Kidney (tissue), 14 donors: Measurements from ENCODE around the gene RELCH. TPM values are rescaled to one million over a fixed set of nuclear protein-coding genes. Genes with fewer than 3 reads are reported as not detected.

Experiments
- DNase-seq, 5 donors: peaks; one replicate each; pipeline ENCODE4 v3.0.0-alpha.2; 2013 to 2020
- FAIRE-seq: peaks from 2 replicates; lab custom pipeline; 2012; peaks lifted over from hg19 to GRCh38; lab: Jason Lieb, UNC
- H3K27ac ChIP-seq, 2 donors: one replicate each; pipeline ENCODE4 v1.7.0; 2013; ENCODE audit warnings: low read depth in 2 of 2, low read length in 2 of 2, inconsistent platforms in 1 of 2
- H3K27me3 ChIP-seq: one replicate; pipeline ENCODE4 v1.7.1; 2013; ENCODE audit warnings: low read length, inconsistent platforms; ENCODE audit not compliant: control insufficient read depth, insufficient read depth
- H3K36me3 ChIP-seq, 3 donors: one replicate each; pipeline versions ENCODE4 v1.7.0 to v1.7.1; 2013; ENCODE audit warnings: low read length in 3 of 3, control low read depth in 1 of 3, inconsistent platforms in 1 of 3; ENCODE audit not compliant: insufficient read depth in 3 of 3, control insufficient read depth in 2 of 3
- H3K4me1 ChIP-seq, 3 donors: one replicate each; pipeline versions ENCODE4 v1.7.0 to v1.7.1; 2013; ENCODE audit warnings: low read length in 3 of 3, inconsistent platforms in 1 of 3, low read depth in 1 of 3; ENCODE audit not compliant: control insufficient read depth in 2 of 3, insufficient read depth in 2 of 3
- H3K4me3 ChIP-seq, 3 donors: one replicate each; pipeline versions ENCODE4 v1.7.0 to v1.8.1; 2013; ENCODE audit warnings: low read length in 3 of 3, control low read depth in 1 of 3, inconsistent platforms in 1 of 3
- H3K9ac ChIP-seq, 3 donors: one replicate each; pipeline versions ENCODE4 v1.7.0 to v1.7.1; 2013; ENCODE audit warnings: low read length in 3 of 3, control low read depth in 1 of 3, inconsistent platforms in 1 of 3
- H3K9me3 ChIP-seq, 3 donors: one replicate each; pipeline versions ENCODE4 v1.7.0 to v1.7.1; 2013; ENCODE audit warnings: low read length in 3 of 3, control low read depth in 1 of 3, inconsistent platforms in 1 of 3; ENCODE audit not compliant: control insufficient read depth in 2 of 3, insufficient read depth in 1 of 3
- CTCF ChIP-seq: IDR thresholded peaks from 3 replicates; pipeline ENCODE4 v1.5.1; 2012; ENCODE audit warnings: mild to moderate bottlenecking, moderate library complexity, borderline replicate concordance; ENCODE audit not compliant: insufficient read depth; ENCODE audit errors: extremely low read depth
- intact Hi-C: fragments of 100-400 bp; cut with DNase I; formaldehyde crosslinking; loops from one replicate; pipeline ENCODE4 v1.11.1; 2022
- polyA plus RNA-seq: library from polyadenylated mRNA; stranded (reverse); fragments of 350-450 nt; fragmentation: Illumina TruSeq; extraction: RNeasy Lipid Tissue Mini Kit (QIAGEN cat#74804); gene quantifications from one replicate; pipeline ENCODE4 v1.2.3, GENCODE V29; 2014; ENCODE audit warnings: low read depth, low replicate concordance; ENCODE audit not compliant: insufficient read depth
- total RNA-seq: library from RNA; stranded (reverse); fragmentation: NEBNext Ultra II Directional; extraction: Animal tissue kit (Norgen Biotek cat#: 25700); gene quantifications from one replicate; pipeline ENCODE4 v1.2.1, GENCODE V29; 2021
- donor health status: control.
- donor health status: control.
- donor health status: control.
- donor health status: control.
- donor health status: control.
- donor health status: DM: yes; HTN: yes; CAD: no.
- donor health status: Normal renal cell carcinoma (clear cell type).

The RELCH gene
- total and polyA plus RNA-seq, 2 donors from 2014 or later, result 9.0 to 39.0 TPM

GRCh38 chr18:62140259-62140658 is 46.8 kb upstream of the RELCH start:
- no peak overlapping the region for H3K4me3 ChIP-seq
- H3K4me1 ChIP-seq, result no peaks in the 10 kb centered on the region
- H3K27ac ChIP-seq, result no peak overlapping the region
- H3K36me3 ChIP-seq, result peaks cover 0 to 9% (median 0%) of the 10 kb centered on the region in 3 donors
- intact Hi-C loops, result no loop called here
- no peak for FAIRE-seq
- TF ChIP-seq CTCF, result no peak
- no peaks in the 10 kb centered on the region for H3K9me3 ChIP-seq
- no peak for DNase-seq
- H3K27me3 ChIP-seq, result no peaks in the 10 kb centered on the region
- H3K9ac ChIP-seq, result no peak overlapping the region

DNA sequence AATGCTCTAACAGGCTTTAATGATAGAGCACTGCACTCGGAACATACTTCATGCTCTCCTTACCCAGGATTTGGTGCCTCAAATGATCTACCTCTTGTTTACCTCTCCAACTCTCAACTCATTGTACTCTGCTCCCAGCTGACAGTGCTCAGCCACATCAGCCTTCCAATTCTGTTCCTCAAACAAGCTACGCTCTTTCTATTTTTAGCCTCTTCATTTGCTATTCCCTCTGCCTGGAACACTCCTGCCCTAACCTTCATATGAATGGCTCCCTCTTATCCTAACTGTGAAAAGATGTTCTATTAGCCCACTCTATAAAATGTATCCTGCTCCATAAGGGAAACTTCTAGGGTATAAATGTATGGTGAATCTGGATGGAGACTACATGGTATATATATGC is 42.7 kb upstream of the RELCH start:
- no peak for TF ChIP-seq CTCF
- Histone ChIP-seq H3K36me3 (peaks cover 0 to 9% (median 0%) of the 10 kb centered on the region in 3 donors), H3K27me3 (no peaks in the 10 kb centered on the region), H3K9ac (no peak overlapping the region), H3K9me3 (no peaks in the 10 kb centered on the region), H3K4me1 (no peaks in the 10 kb centered on the region), H3K27ac (no peak overlapping the region), H3K4me3 (no peak overlapping the region)
- no peak for FAIRE-seq
- intact Hi-C loops, result no loop called here
- no peak for DNase-seq

DNA sequence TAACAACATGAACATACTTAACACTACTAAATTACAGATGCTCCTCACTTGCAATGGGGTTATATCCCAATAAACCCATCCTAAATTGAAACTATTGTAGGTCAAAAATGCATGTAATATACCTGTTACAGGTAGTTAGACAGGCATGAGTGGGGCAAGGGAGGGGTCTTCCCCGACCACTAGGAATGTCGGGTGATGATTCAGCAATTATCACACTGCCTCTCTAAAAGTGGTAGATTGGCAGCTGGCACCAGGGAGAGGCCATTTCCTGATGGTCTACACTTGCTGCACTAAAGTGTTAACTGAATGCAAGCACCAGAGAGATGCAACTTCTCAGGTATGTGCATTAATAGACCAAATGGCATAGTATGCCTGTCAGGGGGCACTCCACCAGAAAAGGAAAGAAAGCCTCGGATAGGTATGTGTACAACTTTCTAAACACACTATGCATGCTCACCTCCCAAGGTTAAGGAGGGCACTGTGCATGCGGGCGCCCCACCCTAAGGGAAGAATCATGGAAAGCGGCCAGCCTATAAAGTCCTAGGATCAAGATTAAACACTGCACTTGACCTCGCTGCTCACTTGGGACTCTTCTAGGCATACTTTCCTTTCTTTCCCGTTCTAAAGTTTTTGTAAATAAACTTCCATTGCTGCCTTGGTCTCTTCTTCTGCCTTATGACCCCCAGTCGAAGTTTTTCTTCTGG is 35.8 kb upstream of the RELCH start:
- Histone ChIP-seq H3K9ac (no peak overlapping the region), H3K27ac (no peak overlapping the region), H3K9me3 (no peaks in the 10 kb centered on the region), H3K27me3 (no peaks in the 10 kb centered on the region), H3K4me1 (no peaks in the 10 kb centered on the region), H3K4me3 (no peak overlapping the region), H3K36me3 (peaks cover 0 to 2% (median 0%) of the 10 kb centered on the region in 3 donors)
- FAIRE-seq, result no peak
- no peak for DNase-seq
- intact Hi-C loops, result no loop called here
- no peak for TF ChIP-seq CTCF
